Measurements from ENCODE around the gene BMI1.

The BMI1 gene

GRCh38 chr10:22333167-22333974 lies 12.5 kb downstream of the BMI1 start:
- TF ChIP-seq CTCF (IDR thresholded peaks at IDR 0.05; ENCODE audit: insufficient read depth, low read depth, low read length, missing control alignments) = no peak
- peak; percentile 36 for DNase-seq (ENCODE audit: low read depth)
- no peak overlapping the region for H3K4me3 ChIP-seq (ENCODE audit: low read depth, low read length)

GRCh38 chr10:22333975-22334282 lies 13.0 kb downstream of the BMI1 start:
- no peak overlapping the region for H3K4me3 ChIP-seq (ENCODE audit: low read depth, low read length)
- DNase-seq (ENCODE audit: low read depth) = no peak
- TF ChIP-seq CTCF (IDR thresholded peaks at IDR 0.05; ENCODE audit: insufficient read depth, low read depth, low read length, missing control alignments) = no peak

- DNase-seq (ENCODE audit: low read depth) = no peak
- no peak for TF ChIP-seq CTCF (IDR thresholded peaks at IDR 0.05; ENCODE audit: insufficient read depth, low read depth, low read length, missing control alignments)
- H3K4me3 ChIP-seq (ENCODE audit: low read depth, low read length) = peak overlapping the region; percentile 77
Measured at GRCh38 chr10:22334414-22335172, 13.7 kb downstream of the BMI1 start.

GRCh38 chr10:22335173-22335933 lies 14.5 kb downstream of the BMI1 start:
- TF ChIP-seq CTCF (IDR thresholded peaks at IDR 0.05; ENCODE audit: insufficient read depth, low read depth, low read length, missing control alignments) = no peak
- H3K4me3 ChIP-seq (ENCODE audit: low read depth, low read length) = peak overlapping the region; percentile 77
- peak; percentile 94 for DNase-seq (ENCODE audit: low read depth)

- DNase-seq (ENCODE audit: low read depth) = no peak
- no peak overlapping the region for H3K4me3 ChIP-seq (ENCODE audit: low read depth, low read length)
- no peak for TF ChIP-seq CTCF (IDR thresholded peaks at IDR 0.05; ENCODE audit: insufficient read depth, low read depth, low read length, missing control alignments)
Measured at GRCh38 chr10:22338185-22338900, 17.4 kb downstream of the BMI1 start.

- no peak overlapping the region for H3K4me3 ChIP-seq (ENCODE audit: low read depth, low read length)
- DNase-seq (ENCODE audit: low read depth) = no peak
Measured at GRCh38 chr10:22338931-22339330, 18.0 kb downstream of the BMI1 start.

More at GRCh38 chr10:22338931-22339330, 18.0 kb downstream of the BMI1 start:
- TF ChIP-seq CTCF (IDR thresholded peaks at IDR 0.05; ENCODE audit: insufficient read depth, low read depth, low read length, missing control alignments) = no peak
